ACC112 (cell line): ENCODE results near the gene TTLL7.
"Not testable (repeated sequence)": the region's sequence is repeated elsewhere in the genome, so short reads cannot be mapped to it uniquely, and the experiment has no call there.

Experiments used
- H2AFZ ChIP-seq: fragments of 200-600 bp; sonication (generic); one replicate; pipeline ENCODE4 v1.6.0; 2017; ENCODE audit warnings: antibody characterized with exemption, low read length; ENCODE audit not compliant: unreplicated experiment
- H3K27ac ChIP-seq: fragments of 200-600 bp; sonication (generic); 2 replicates; pipeline ENCODE4 v1.5.1; 2014; ENCODE audit warnings: low read depth, mild to moderate bottlenecking, antibody characterized with exemption, low read length, moderate library complexity
- H3K27me3 ChIP-seq: fragments of 200-600 bp; sonication (generic); 2 replicates; pipeline ENCODE4 v1.6.1; 2014; ENCODE audit warnings: mild to moderate bottlenecking, antibody characterized with exemption, low read length, moderate library complexity, mixed read lengths; ENCODE audit not compliant: insufficient read depth
- H3K36me3 ChIP-seq: fragments of 200-600 bp; sonication (generic); 2 replicates; pipeline ENCODE4 v1.6.1; 2016; ENCODE audit warnings: mild to moderate bottlenecking, antibody characterized with exemption, low read length, moderate library complexity, mixed read lengths; ENCODE audit not compliant: insufficient read depth
- H3K4me1 ChIP-seq: fragments of 200-600 bp; sonication (generic); one replicate; pipeline ENCODE4 v1.6.1; 2016; ENCODE audit warnings: low read length, mixed read lengths; ENCODE audit not compliant: insufficient read depth, unreplicated experiment, control insufficient read depth
- H3K4me3 ChIP-seq: fragments of 200-600 bp; sonication (generic); 2 replicates; pipeline ENCODE4 v1.5.1; 2014; ENCODE audit warnings: mild to moderate bottlenecking, low read depth, low read length
- H3K79me2 ChIP-seq: fragments of 200-600 bp; sonication (generic); one replicate; pipeline ENCODE4 v1.6.0; 2016; ENCODE audit warnings: low read length; ENCODE audit not compliant: control insufficient read depth, unreplicated experiment, insufficient read depth

The TTLL7 gene

DNA sequence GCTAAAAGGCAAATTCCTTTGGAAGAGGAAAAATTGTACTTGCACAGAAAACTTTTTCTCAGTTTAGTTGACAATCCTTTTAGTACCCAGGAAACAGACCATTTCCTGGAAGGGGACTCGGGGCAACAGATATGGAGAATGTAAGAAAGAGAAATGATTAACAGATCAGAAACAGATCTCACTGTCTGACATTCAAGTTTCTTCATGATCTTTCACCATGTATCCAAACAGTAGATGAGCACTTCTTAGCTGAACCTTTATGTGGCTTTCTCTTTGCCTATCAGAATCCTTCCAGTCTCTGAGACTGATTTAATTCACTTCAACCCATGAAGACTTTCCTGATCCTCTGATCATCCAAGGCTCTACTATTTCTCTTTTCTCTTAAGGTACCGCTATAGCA is 2.7 kb downstream of the TTLL7 start:
- H3K4me3 ChIP-seq, result no peak overlapping the region
- H3K27ac ChIP-seq, result no peak overlapping the region
- peaks cover 19% of the 10 kb centered on the region for H3K4me1 ChIP-seq
- no peaks in the 10 kb centered on the region for H3K27me3 ChIP-seq
- H2AFZ ChIP-seq, result no peak overlapping the region
- no peaks in the 10 kb centered on the region for H3K36me3 ChIP-seq
- H3K79me2 ChIP-seq, result peaks cover 5% of the 10 kb centered on the region

DNA sequence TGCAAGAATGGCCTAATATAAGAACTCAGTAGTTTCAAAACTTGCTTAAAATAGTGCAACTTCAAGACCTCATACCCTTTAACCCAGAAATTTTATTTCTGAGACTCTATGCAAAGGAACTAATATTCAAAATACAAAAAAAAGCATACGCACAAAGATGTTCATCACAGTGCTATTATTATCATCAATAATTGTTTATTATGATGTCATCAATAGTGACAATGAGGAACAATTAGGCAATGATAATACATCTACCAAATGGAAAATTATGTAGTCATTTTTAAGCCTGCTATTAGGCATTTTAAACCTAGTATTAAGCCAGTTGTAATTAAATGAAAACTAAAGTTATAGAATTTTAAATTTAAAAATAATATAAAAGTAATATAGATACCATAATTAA is 3.3 kb downstream of the TTLL7 start:
- no peaks in the 10 kb centered on the region for H3K36me3 ChIP-seq
- no peak overlapping the region for H3K27ac ChIP-seq
- H2AFZ ChIP-seq, result no peak overlapping the region
- H3K27me3 ChIP-seq, result no peaks in the 10 kb centered on the region
- H3K79me2 ChIP-seq, result peaks cover 5% of the 10 kb centered on the region
- peaks cover 19% of the 10 kb centered on the region for H3K4me1 ChIP-seq
- H3K4me3 ChIP-seq, result no peak overlapping the region

DNA sequence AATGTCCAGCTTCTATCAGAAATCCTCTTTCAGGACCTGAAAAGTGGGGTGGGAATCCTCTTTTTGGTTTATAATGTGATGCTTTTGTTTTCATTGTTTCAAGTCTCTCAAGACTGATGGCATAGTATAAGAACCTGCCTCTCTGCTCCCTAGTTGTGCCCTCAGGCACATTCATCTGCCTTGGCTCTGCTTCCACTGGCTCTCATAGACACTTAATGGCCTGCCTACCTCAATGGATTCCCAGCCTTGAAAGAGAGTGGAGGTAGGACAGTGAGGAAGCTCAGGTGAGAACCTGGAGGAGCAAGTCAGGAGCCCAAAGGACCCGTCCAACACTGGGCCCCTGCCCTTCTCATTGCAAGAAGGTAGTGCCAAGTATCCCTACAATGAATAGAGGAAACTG is 4.8 kb downstream of the TTLL7 start:
- Histone ChIP-seq H2AFZ (no peak overlapping the region), H3K27ac (no peak overlapping the region), H3K79me2 (peaks cover 5% of the 10 kb centered on the region), H3K27me3 (no peaks in the 10 kb centered on the region), H3K4me3 (no peak overlapping the region), H3K36me3 (no peaks in the 10 kb centered on the region), H3K4me1 (peaks cover 11% of the 10 kb centered on the region)

DNA sequence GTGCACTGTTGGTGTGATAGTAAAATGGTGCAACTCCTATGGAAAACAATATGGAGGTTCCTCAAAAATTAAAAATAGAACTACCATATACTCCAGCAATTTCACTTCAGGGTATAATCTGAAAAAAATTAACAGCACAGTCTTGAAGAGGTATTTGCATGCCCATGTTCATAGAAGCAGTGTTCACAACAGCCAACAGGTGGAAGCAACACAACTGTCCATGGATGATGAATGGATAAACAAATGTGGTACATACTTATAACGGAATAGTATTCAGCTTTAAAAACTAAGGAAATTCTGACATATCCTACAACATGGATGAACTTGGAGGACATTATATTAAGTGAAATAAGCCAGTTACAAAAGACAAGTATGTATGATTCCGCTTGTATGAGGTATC is 8.2 kb downstream of the TTLL7 start:
- no peak overlapping the region for H2AFZ ChIP-seq
- no peak overlapping the region for H3K27ac ChIP-seq
- H3K36me3 ChIP-seq, result no peaks in the 10 kb centered on the region
- H3K4me3 ChIP-seq, result no peak overlapping the region
- peaks cover 5% of the 10 kb centered on the region for H3K79me2 ChIP-seq
- H3K27me3 ChIP-seq, result no peaks in the 10 kb centered on the region
- H3K4me1 ChIP-seq, result no peaks in the 10 kb centered on the region

DNA sequence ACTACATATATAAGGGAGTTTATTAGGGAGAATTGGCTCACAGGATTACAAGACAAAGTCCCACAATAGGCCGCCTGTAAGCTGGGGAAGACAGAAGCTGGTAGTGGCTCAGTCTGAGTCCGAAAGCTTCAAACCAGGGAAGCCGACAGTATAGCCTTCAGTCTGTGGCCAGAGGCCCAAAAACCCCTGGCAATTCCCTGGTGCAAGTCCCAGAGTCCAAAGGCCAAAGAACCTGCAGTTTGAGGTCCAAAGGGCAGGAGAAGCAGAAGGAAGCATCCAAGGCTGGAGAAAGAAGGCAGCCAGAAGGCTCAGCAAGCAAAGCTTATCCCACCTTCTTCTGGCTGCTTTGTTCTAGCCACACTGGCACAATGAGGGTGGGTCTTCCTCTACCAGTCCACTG is 13.9 kb downstream of the TTLL7 start:
- H3K79me2 ChIP-seq, result no peaks in the 10 kb centered on the region
- H3K36me3 ChIP-seq, result no peaks in the 10 kb centered on the region
- H3K4me1 ChIP-seq, result no peaks in the 10 kb centered on the region
- H3K27me3 ChIP-seq, result no peaks in the 10 kb centered on the region
- H3K27ac ChIP-seq, result no peak overlapping the region
- no peak overlapping the region for H3K4me3 ChIP-seq
- no peak overlapping the region for H2AFZ ChIP-seq

DNA sequence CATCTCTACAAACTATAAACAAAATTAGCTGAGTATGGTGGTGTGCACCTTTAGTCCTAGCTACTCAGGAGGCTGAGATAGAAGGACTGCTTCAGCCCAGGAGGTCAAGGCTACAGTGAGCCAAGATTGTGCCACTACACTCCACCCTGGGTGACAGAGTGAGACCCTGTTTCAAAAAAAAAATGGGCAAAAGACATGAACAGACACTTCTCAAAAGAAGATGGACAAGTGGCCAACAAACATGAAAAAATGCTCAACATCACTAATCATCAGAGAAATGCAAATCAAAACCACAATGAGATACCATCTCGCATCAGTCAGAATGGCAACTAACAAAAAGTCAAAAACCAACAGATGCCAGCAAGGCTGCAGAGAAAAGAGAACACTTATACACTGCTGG is 15.0 kb downstream of the TTLL7 start:
- H3K4me3 ChIP-seq, H3K27me3 ChIP-seq, H3K36me3 ChIP-seq, H3K79me2 ChIP-seq, H2AFZ ChIP-seq, H3K4me1 ChIP-seq, H3K27ac ChIP-seq: not testable (repeated sequence)

DNA sequence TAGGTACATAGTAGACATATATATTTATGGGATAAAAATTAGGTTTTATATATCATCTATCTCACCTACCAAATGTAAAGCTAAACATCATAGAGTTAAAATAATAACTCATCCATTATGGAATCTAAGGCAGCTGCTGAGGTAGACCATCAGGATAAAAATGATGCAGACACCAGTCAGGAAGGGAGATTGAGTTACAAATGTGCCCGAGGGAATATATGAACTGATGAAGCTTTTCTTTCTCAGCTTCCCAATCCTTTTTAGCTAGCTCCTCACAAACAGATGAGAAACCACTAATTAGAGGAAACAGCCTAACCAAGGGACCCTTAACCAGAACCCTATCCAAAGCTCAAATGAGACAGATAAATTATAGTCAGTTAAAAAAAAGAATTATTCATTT is 20.9 kb downstream of the TTLL7 start:
- Histone ChIP-seq H3K4me1 (no peaks in the 10 kb centered on the region), H2AFZ (no peak overlapping the region), H3K27me3 (no peaks in the 10 kb centered on the region), H3K36me3 (peaks cover 3% of the 10 kb centered on the region; the same call in 1 of the 2 replicates), H3K79me2 (no peaks in the 10 kb centered on the region), H3K27ac (no peak overlapping the region), H3K4me3 (no peak overlapping the region)

DNA sequence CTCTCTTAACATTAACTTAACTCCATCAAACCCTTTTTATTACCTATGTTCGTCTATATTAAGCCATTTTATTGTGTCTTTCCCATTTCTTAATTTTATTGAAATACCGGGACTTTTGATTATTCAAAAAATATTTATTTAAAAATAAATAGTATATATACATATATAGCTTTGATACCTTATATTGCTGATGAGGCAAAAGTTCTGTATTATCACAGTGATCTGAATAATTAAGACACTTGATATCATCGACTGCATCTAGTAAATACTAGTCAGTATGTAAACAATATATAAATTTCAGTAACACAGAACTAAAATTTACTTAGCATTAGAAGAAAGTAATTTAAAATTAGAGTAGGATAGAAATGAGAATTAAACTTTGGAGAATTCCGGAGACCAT is 22.0 kb downstream of the TTLL7 start:
- no peaks in the 10 kb centered on the region for H3K79me2 ChIP-seq
- no peak overlapping the region for H2AFZ ChIP-seq
- H3K27ac ChIP-seq, result no peak overlapping the region
- H3K36me3 ChIP-seq, result peaks cover 3% of the 10 kb centered on the region; the same call in 1 of the 2 replicates
- no peaks in the 10 kb centered on the region for H3K27me3 ChIP-seq
- H3K4me3 ChIP-seq, result no peak overlapping the region
- H3K4me1 ChIP-seq, result no peaks in the 10 kb centered on the region

DNA sequence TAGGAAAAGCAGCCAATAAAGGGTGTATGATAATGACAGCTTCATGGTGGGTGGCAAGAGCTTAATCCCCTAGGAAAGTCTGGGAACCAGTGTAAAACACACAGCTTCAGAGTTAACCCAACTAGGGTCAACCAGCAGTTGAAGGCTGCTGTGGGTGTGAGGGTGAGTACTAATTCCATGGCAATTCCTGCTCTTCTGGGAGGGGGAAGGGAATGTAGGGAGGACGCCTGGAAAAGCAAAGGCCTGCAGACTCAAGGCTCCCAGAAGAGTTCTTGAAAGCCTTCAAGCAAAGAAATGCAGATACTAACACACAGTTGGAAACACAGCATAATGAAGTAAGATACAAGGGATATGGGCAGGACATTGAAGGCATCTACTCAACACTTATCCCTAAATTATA is 28.1 kb downstream of the TTLL7 start:
- no peaks in the 10 kb centered on the region for H3K79me2 ChIP-seq
- no peak overlapping the region for H2AFZ ChIP-seq
- H3K27ac ChIP-seq, result no peak overlapping the region
- no peaks in the 10 kb centered on the region for H3K36me3 ChIP-seq
- H3K27me3 ChIP-seq, result no peaks in the 10 kb centered on the region
- no peaks in the 10 kb centered on the region for H3K4me1 ChIP-seq
- H3K4me3 ChIP-seq, result no peak overlapping the region

DNA sequence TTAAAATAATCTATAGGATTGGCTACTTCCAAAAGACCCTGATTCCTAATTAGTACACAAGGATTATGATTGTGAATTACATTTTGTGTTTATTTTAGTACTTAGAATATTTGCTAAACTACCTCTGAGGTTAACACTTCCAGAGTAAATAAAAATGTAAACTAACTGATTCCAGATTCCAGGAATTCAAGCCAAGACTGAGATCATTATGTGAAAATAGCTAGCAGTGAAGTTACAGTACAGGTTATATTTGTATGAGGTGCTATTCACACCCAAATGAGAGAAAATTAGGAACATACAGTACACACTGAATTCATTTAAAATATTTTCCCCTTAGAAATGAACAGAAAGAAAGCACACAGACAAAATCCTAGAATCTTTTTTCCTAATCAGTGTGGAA is 28.8 kb downstream of the TTLL7 start:
- Histone ChIP-seq H3K36me3 (no peaks in the 10 kb centered on the region), H3K4me1 (no peaks in the 10 kb centered on the region), H2AFZ (no peak overlapping the region), H3K4me3 (no peak overlapping the region), H3K27me3 (no peaks in the 10 kb centered on the region), H3K27ac (no peak overlapping the region), H3K79me2 (no peaks in the 10 kb centered on the region)

DNA sequence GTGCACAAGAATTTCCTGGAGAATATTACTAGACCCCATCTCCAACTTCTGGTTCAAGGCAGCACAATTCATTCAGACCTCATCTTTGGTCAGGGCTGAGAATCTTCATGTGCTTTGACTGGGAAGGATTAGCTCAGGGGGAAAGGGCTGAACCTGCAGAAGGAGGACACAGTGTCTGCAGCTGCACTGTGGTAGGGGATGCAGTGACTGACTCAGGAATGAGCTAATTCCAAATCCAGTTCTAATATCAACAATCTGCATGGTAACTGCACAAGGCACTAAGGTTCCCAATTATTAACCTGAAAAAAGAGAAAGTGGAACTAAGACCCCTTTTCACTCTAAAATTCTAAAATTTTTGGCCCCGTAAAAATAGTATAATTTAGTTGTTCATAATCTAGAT is 31.6 kb downstream of the TTLL7 start:
- H3K36me3 ChIP-seq, result no peaks in the 10 kb centered on the region
- H3K79me2 ChIP-seq, result no peaks in the 10 kb centered on the region
- H3K27me3 ChIP-seq, result no peaks in the 10 kb centered on the region
- no peak overlapping the region for H3K27ac ChIP-seq
- no peak overlapping the region for H2AFZ ChIP-seq
- no peaks in the 10 kb centered on the region for H3K4me1 ChIP-seq
- no peak overlapping the region for H3K4me3 ChIP-seq

DNA sequence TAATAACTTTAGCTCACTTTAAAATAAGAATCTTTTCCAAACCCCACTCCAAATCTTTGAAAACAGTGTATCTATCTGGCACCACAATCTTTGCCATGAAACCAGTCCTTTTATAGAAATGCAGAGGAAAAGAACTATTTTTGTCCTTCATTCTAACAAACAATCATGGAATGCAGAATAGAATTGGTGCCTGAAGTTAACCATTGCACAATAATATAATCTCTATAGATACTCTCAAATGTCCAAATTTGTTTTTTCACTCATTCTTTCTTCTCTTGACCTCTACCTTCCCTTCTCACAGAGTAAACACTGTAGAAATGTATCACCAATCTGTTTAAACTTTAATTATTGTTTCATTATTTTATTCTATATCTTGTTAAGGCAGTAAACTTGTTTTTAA is 34.8 kb downstream of the TTLL7 start:
- no peaks in the 10 kb centered on the region for H3K36me3 ChIP-seq
- peaks cover 16% of the 10 kb centered on the region for H3K4me1 ChIP-seq
- no peak overlapping the region for H3K4me3 ChIP-seq
- H3K27ac ChIP-seq, result no peak overlapping the region
- no peaks in the 10 kb centered on the region for H3K27me3 ChIP-seq
- H3K79me2 ChIP-seq, result no peaks in the 10 kb centered on the region
- no peak overlapping the region for H2AFZ ChIP-seq
